H1 (cell line): Measurements from ENCODE around the gene CBFB. TPM values are rescaled to one million over a fixed set of nuclear protein-coding genes. Genes with fewer than 3 reads are reported as not detected.

Experiments used
- CTCF ChIA-PET: fragments of 300-600 bp; sonication (Branson Sonifier 250); formaldehyde crosslinking; loops from one replicate; lab custom pipeline; 2021; ENCODE audit not compliant: partially characterized antibody; lab: Charles Lee
- POLR2A ChIA-PET: fragments of 300-600 bp; sonication (Branson Sonifier 250); formaldehyde crosslinking; loops from one replicate; lab custom pipeline; 2021; ENCODE audit warnings: inconsistent platforms; ENCODE audit not compliant: partially characterized antibody; lab: Charles Lee
- DNase-seq, 2 experiments: peaks; one replicate each; pipeline versions ENCODE4 v3.0.0 to v3.0.0-alpha.2; 2010 to 2022; ENCODE audit warnings: low spot score in 2 of 2, low read depth in 1 of 2, mixed read lengths in 1 of 2
- FAIRE-seq: peaks from 2 replicates; lab custom pipeline; 2011; peaks lifted over from hg19 to GRCh38; lab: Jason Lieb, UNC
- H2AFZ ChIP-seq: 2 replicates; pipeline ENCODE4 v1.8.1; 2012; ENCODE audit warnings: low read length, inconsistent platforms
- H2AK5ac ChIP-seq: 2 replicates; pipeline ENCODE4 v1.6.1; 2013; ENCODE audit warnings: low read depth, low read length
- H2BK120ac ChIP-seq: replicated peaks from 2 replicates; pipeline ENCODE3; 2013; ENCODE audit warnings: low read depth, low read length, inconsistent platforms
- H2BK12ac ChIP-seq: 2 replicates; pipeline ENCODE4 v1.6.1; 2013; ENCODE audit warnings: low read depth, low read length
- H2BK15ac ChIP-seq: 2 replicates; pipeline ENCODE4 v1.6.1; 2013; ENCODE audit warnings: low read length
- H2BK20ac ChIP-seq: 2 replicates; pipeline ENCODE4 v1.6.1; 2013; ENCODE audit warnings: low read length
- H2BK5ac ChIP-seq: 2 replicates; pipeline ENCODE4 v1.6.1; 2013; ENCODE audit warnings: low read depth, low read length
- H3K14ac ChIP-seq: 2 replicates; pipeline ENCODE4 v1.6.1; 2013; ENCODE audit warnings: inconsistent platforms; ENCODE audit not compliant: insufficient read length
- H3K18ac ChIP-seq: 2 replicates; pipeline ENCODE4 v1.6.1; 2013; ENCODE audit warnings: low read length; ENCODE audit errors: extremely low read depth
- H3K23ac ChIP-seq: 2 replicates; pipeline ENCODE4 v1.6.1; 2013; ENCODE audit warnings: inconsistent platforms; ENCODE audit not compliant: insufficient read length
- H3K23me2 ChIP-seq: 2 replicates; pipeline ENCODE4 v1.6.1; 2013; ENCODE audit warnings: low read depth, low read length
- H3K27ac ChIP-seq: 2 replicates; pipeline ENCODE4 v1.6.1; 2011; ENCODE audit warnings: low read depth, low read length, inconsistent platforms
- H3K27me3 ChIP-seq, 4 experiments: replicated peaks in 1 of 4; 1 replicate in 1 of 4; 2 replicates in 3 of 4; pipeline versions ENCODE4 v1.6.1 to v1.8.1; 2011 to 2013; ENCODE audit warnings: low read length in 3 of 4, mild to moderate bottlenecking in 3 of 4, inconsistent platforms in 2 of 4, mixed read lengths in 2 of 4, moderate library complexity in 1 of 4; ENCODE audit not compliant: control insufficient read depth in 3 of 4, insufficient read depth in 3 of 4; ENCODE audit errors: extremely low read depth in 1 of 4
- H3K36me3 ChIP-seq, 4 experiments: 2 replicates each; pipeline versions ENCODE4 v1.6.1 to v1.8.1; 2011 to 2013; ENCODE audit warnings: mild to moderate bottlenecking in 4 of 4, low read length in 3 of 4, moderate library complexity in 2 of 4, control low read depth in 1 of 4, inconsistent platforms in 1 of 4; ENCODE audit not compliant: insufficient read depth in 4 of 4, control insufficient read depth in 2 of 4
- H3K4ac ChIP-seq: replicated peaks from 2 replicates; pipeline ENCODE3; 2013; ENCODE audit warnings: low read length, low read depth, mixed read lengths, inconsistent platforms; ENCODE audit not compliant: insufficient read length
- H3K4me1 ChIP-seq, 4 experiments: replicated peaks in 1 of 4; 1 replicate in 1 of 4; 2 replicates in 3 of 4; pipeline versions ENCODE4 v1.6.1 to v1.8.1; 2011 to 2013; ENCODE audit warnings: low read length in 3 of 4, inconsistent platforms in 2 of 4, mixed read lengths in 1 of 4; ENCODE audit not compliant: insufficient read depth in 4 of 4, control insufficient read depth in 3 of 4
- H3K4me2 ChIP-seq, 2 experiments: 2 replicates each; pipeline versions ENCODE4 v1.6.1 to v1.8.1; 2011 to 2013; ENCODE audit warnings: low read depth in 2 of 2, low read length in 2 of 2, control low read depth in 1 of 2, inconsistent platforms in 1 of 2, mild to moderate bottlenecking in 1 of 2; ENCODE audit not compliant: insufficient read depth in 1 of 2
- H3K4me3 ChIP-seq, 4 experiments: fragments of 200-600, 300-600 bp in 1 of 4; sonication (generic), shearing (Covaris generic), sonication (Bioruptor Twin) in 1 of 4; 2 replicates each; pipeline versions ENCODE4 v1.5.1 to v1.8.1; 2011 to 2016; ENCODE audit warnings: low read length in 4 of 4, low read depth in 3 of 4, control low read depth in 2 of 4, inconsistent platforms in 2 of 4, mild to moderate bottlenecking in 2 of 4, mixed read lengths in 1 of 4, moderate library complexity in 1 of 4; ENCODE audit not compliant: insufficient read depth in 2 of 4; ENCODE audit errors: extremely low read depth in 1 of 4
- H3K56ac ChIP-seq: replicated peaks from 2 replicates; pipeline ENCODE3; 2013; ENCODE audit warnings: low read depth, mild to moderate bottlenecking, mixed read lengths, low read length, inconsistent platforms; ENCODE audit not compliant: insufficient read length
- H3K79me1 ChIP-seq: 2 replicates; pipeline ENCODE4 v1.6.1; 2013; ENCODE audit warnings: low read depth, low read length, control low read depth
- H3K79me2 ChIP-seq, 2 experiments: 2 replicates each; pipeline versions ENCODE4 v1.6.1 to v1.8.1; 2012 to 2013; ENCODE audit warnings: low read length in 2 of 2, mild to moderate bottlenecking in 2 of 2, inconsistent platforms in 1 of 2; ENCODE audit not compliant: insufficient read depth in 2 of 2, control insufficient read depth in 1 of 2
- H3K9ac ChIP-seq, 4 experiments: replicated peaks in 1 of 4; 1 replicate in 1 of 4; 2 replicates in 3 of 4; pipeline versions ENCODE4 v1.6.1 to v1.8.1; 2011 to 2013; ENCODE audit warnings: low read depth in 3 of 4, low read length in 3 of 4, control low read depth in 2 of 4, mild to moderate bottlenecking in 2 of 4, moderate library complexity in 2 of 4, inconsistent platforms in 1 of 4; ENCODE audit errors: extremely low read depth in 1 of 4
- H3K9me3 ChIP-seq, 2 experiments: 2 replicates each; pipeline versions ENCODE4 v1.6.1 to v1.8.1; 2012 to 2013; ENCODE audit warnings: mild to moderate bottlenecking in 2 of 2, moderate library complexity in 2 of 2, control low read depth in 1 of 2, inconsistent platforms in 1 of 2, low read depth in 1 of 2, low read length in 1 of 2, mixed read lengths in 1 of 2; ENCODE audit not compliant: insufficient read depth in 2 of 2
- H4K20me1 ChIP-seq, 2 experiments: replicated peaks in 1 of 2; 2 replicates each; pipeline versions ENCODE3 to v1.8.1; 2011 to 2013; ENCODE audit warnings: inconsistent platforms in 2 of 2, low read length in 2 of 2, mild to moderate bottlenecking in 1 of 2; ENCODE audit not compliant: insufficient read depth in 2 of 2, control insufficient read depth in 1 of 2
- H4K5ac ChIP-seq: 2 replicates; pipeline ENCODE4 v1.6.1; 2013; ENCODE audit warnings: low read length, low read depth, mixed read lengths, inconsistent platforms; ENCODE audit not compliant: insufficient read length
- H4K8ac ChIP-seq: 2 replicates; pipeline ENCODE4 v1.8.0; 2013; ENCODE audit warnings: mild to moderate bottlenecking, moderate library complexity, low read length, inconsistent platforms; ENCODE audit not compliant: insufficient read depth; ENCODE audit errors: extremely low read depth
- H4K91ac ChIP-seq: replicated peaks from 2 replicates; pipeline ENCODE3; 2013; ENCODE audit warnings: low read length, mixed read lengths, inconsistent platforms; ENCODE audit not compliant: insufficient read length
- BRCA1 ChIP-seq: IDR thresholded peaks from 2 replicates; pipeline ENCODE4 v1.6.1; 2012; ENCODE audit warnings: low read depth, low read length, improper control_type of control experiment
- CREB1 ChIP-seq: IDR thresholded peaks from 2 replicates; pipeline ENCODE4 v1.6.1; 2012; ENCODE audit warnings: inconsistent platforms
- NANOG ChIP-seq: IDR thresholded peaks from 2 replicates; pipeline ENCODE4 v1.6.1; 2011; ENCODE audit warnings: low read length, low read depth, mild to moderate bottlenecking, inconsistent platforms; ENCODE audit not compliant: insufficient read depth, poor library complexity, severe bottlenecking
- PHF8 ChIP-seq: fragments of 200-600 bp; sonication (generic); conservative IDR thresholded peaks from 2 replicates; pipeline ENCODE4 v1.7.1; 2012; ENCODE audit warnings: low read depth, mild to moderate bottlenecking, inconsistent platforms, low read length, moderate library complexity
- SIX5 ChIP-seq: IDR thresholded peaks from 2 replicates; pipeline ENCODE4 v1.6.1; 2011; ENCODE audit warnings: mild to moderate bottlenecking, low read depth, low read length
- SP2 ChIP-seq: IDR thresholded peaks from 2 replicates; pipeline ENCODE4 v1.6.1; 2012; ENCODE audit warnings: mild to moderate bottlenecking, low read length, inconsistent platforms
- TAF1 ChIP-seq: IDR thresholded peaks from 2 replicates; pipeline ENCODE4 v1.6.1; 2011; ENCODE audit warnings: mild to moderate bottlenecking, low read depth, low read length
- TBP ChIP-seq: IDR thresholded peaks from 2 replicates; pipeline ENCODE4 v1.6.1; 2011; ENCODE audit warnings: low read depth, low read length, improper control_type of control experiment
- WGBS, 2 experiments: shearing (Covaris generic) in 1 of 2; methylation state at CpG; one replicate each; pipeline versions ENCODE4 v1.1.6 to v1.1.7; 2013 to 2015; ENCODE audit warnings: low lambda C conversion rate in 2 of 2, mixed read lengths in 2 of 2, inconsistent platforms in 1 of 2, low coverage in 1 of 2, missing lambda C conversion rate in 1 of 2; ENCODE audit not compliant: insufficient replicate concordance in 2 of 2, insufficient coverage in 1 of 2, insufficient read length in 1 of 2; ENCODE audit errors: extremely low coverage in 1 of 2, missing lambda C conversion rate in 1 of 2; 5-methylcytosine and 5-hydroxymethylcytosine counted together
- polyA plus RNA-seq, 7 experiments: library from polyadenylated mRNA; depleted of rRNA in 3 of 7; stranded (reverse) in 5 of 7; unstranded in 2 of 7; fragments of >200 nt in 5 of 7; fragments of 200-250 nt in 2 of 7; gene quantifications; 1 replicate in 5 of 7; 2 replicates in 1 of 7; 4 replicates in 1 of 7; pipeline versions ENCODE4 v1.2.1 to v1.2.3, GENCODE V29; 2011 to 2013; ENCODE audit warnings: missing spikeins in 2 of 7, mixed read lengths in 2 of 7
- total RNA-seq: library from RNA; stranded (reverse); fragmentation: NEBNext Ultra II Directional; extraction: Animal tissue kit (Norgen Biotek cat#: 25700); gene quantifications from 2 replicates; pipeline ENCODE4 v1.2.1, GENCODE V29; 2021

CBFB gene
- total and polyA plus RNA-seq, 2 of the 8 experiments (the other 6 are each of a cell fraction or from before 2014, with no cell fraction given) = 11.5 to 31.6 TPM

- no peak overlapping the region for H3K27ac ChIP-seq
- POLR2A ChIA-PET = interaction anchor here (1.7 kb wide), 1 partner anchor 9 kb away, joined by 6 read pairs; no protein-coding TSS in a partner anchor
- WGBS, 2 experiments = 90% methylated on average over 4 of the region's 4 CpGs; no CpG with 5 or more reads in 1 of the 2 experiments
Observed at GRCh38 chr16:67053767-67054334, 24.9 kb downstream of the CBFB start.

More at GRCh38 chr16:67053767-67054334, 24.9 kb downstream of the CBFB start:
- Histone ChIP-seq H3K27me3 (no peaks in the 10 kb centered on the region), H3K23ac (no peak overlapping the region), H4K5ac (no peak overlapping the region), H3K9me3 (no peaks in the 10 kb centered on the region), H4K20me1 (peaks cover 1 to 3% of the 10 kb centered on the region in 2 experiments), H3K9ac (no peak overlapping the region), H2BK120ac (no peak overlapping the region), H2BK5ac (no peak overlapping the region), H2BK12ac (no peak overlapping the region), H3K56ac (no peak overlapping the region), H3K79me2 (peaks cover 0 to 13% of the 10 kb centered on the region in 2 experiments; a peak in 2 of 4 replicates), H3K18ac (no peak overlapping the region), H3K14ac (no peak overlapping the region), H3K23me2 (no peaks in the 10 kb centered on the region), H3K79me1 (no peaks in the 10 kb centered on the region), H3K4me2 (no peak overlapping the region), H2BK20ac (no peak overlapping the region), H3K4me1 (no peaks in the 10 kb centered on the region), H3K36me3 (no peaks in the 10 kb centered on the region), H3K4ac (no peak overlapping the region), H2AK5ac (no peak overlapping the region), H2BK15ac (no peak overlapping the region), H4K91ac (no peak overlapping the region), H3K4me3 (no peak overlapping the region), H4K8ac (no peak overlapping the region), H2AFZ (no peak overlapping the region)
- no peak for TF ChIP-seq NANOG
- TF ChIP-seq TAF1 = no peak
- TF ChIP-seq BRCA1 = no peak
- TF ChIP-seq PHF8 = no peak
- TF ChIP-seq SIX5 = no peak
- TF ChIP-seq TBP = no peak
- TF ChIP-seq CREB1 = no peak
- no peak for TF ChIP-seq SP2
- DNase-seq (no peak), FAIRE-seq (no peak)
- CTCF ChIA-PET = interaction anchor here (0.7 to 1.4 kb wide), 6 partner anchors 11 to 48 kb away, joined by 3 to 7 read pairs (median 4); no protein-coding TSS in a partner anchor
